Neuronal stem cell (in vitro differentiated cells): Measurements from ENCODE around the gene HS1BP3.
A peak's percentile ranks its signal among the peaks of the same experiment; 100 is the strongest.

ENCODE experiments used
- DNase-seq: peaks from one replicate; pipeline ENCODE4 v3.0.0-alpha.2; 2013; ENCODE audit warnings: low spot score
- H2AFZ ChIP-seq: one replicate; pipeline ENCODE4 v1.6.1; 2013; ENCODE audit warnings: mild to moderate bottlenecking, low read length, inconsistent platforms
- H2AK5ac ChIP-seq: 2 replicates; pipeline ENCODE4 v1.6.1; 2013; ENCODE audit warnings: low read depth, mild to moderate bottlenecking, inconsistent platforms, low read length, moderate library complexity, mixed read lengths
- H2BK120ac ChIP-seq: 2 replicates; pipeline ENCODE4 v1.6.1; 2013; ENCODE audit warnings: low read depth, mild to moderate bottlenecking, inconsistent platforms, low read length, moderate library complexity, mixed read lengths
- H2BK12ac ChIP-seq: one replicate; pipeline ENCODE4 v1.6.1; 2013; ENCODE audit warnings: low read length, inconsistent platforms
- H2BK15ac ChIP-seq: 2 replicates; pipeline ENCODE4 v1.6.1; 2013; ENCODE audit warnings: mild to moderate bottlenecking, low read length, inconsistent platforms, mixed read lengths
- H2BK5ac ChIP-seq: one replicate; pipeline ENCODE4 v1.6.1; 2013; ENCODE audit warnings: inconsistent platforms, mild to moderate bottlenecking, low read length, moderate library complexity
- H3K14ac ChIP-seq: one replicate; pipeline ENCODE4 v1.6.1; 2013; ENCODE audit warnings: low read length, inconsistent platforms
- H3K18ac ChIP-seq: 2 replicates; pipeline ENCODE4 v1.6.1; 2013; ENCODE audit warnings: low read length, inconsistent platforms
- H3K23ac ChIP-seq: 2 replicates; pipeline ENCODE4 v1.6.1; 2013; ENCODE audit warnings: low read depth, mild to moderate bottlenecking, mixed read lengths, low read length, inconsistent platforms; ENCODE audit not compliant: poor library complexity
- H3K27ac ChIP-seq: replicated peaks from 3 replicates; pipeline ENCODE4 v1.5.1; 2013; ENCODE audit warnings: low read length, inconsistent platforms
- H3K27me3 ChIP-seq, 3 experiments: 2 replicates each; pipeline ENCODE4 v1.6.1; 2013; ENCODE audit warnings: low read length in 3 of 3, mild to moderate bottlenecking in 2 of 3, inconsistent platforms in 1 of 3, low read depth in 1 of 3, mixed read lengths in 1 of 3, moderate library complexity in 1 of 3; ENCODE audit not compliant: control insufficient read depth in 3 of 3, insufficient read depth in 3 of 3
- H3K36me3 ChIP-seq, 2 donors: replicated peaks in 1 of 2; 2 replicates each; pipeline ENCODE4 v1.6.1; 2013; ENCODE audit warnings: low read length in 2 of 2; ENCODE audit not compliant: control insufficient read depth in 2 of 2, insufficient read depth in 2 of 2
- H3K4ac ChIP-seq: 2 replicates; pipeline ENCODE4 v1.6.1; 2013; ENCODE audit warnings: inconsistent platforms, mild to moderate bottlenecking, low read length, moderate library complexity
- H3K4me1 ChIP-seq, 2 donors: 1 replicate in 1 of 2; 2 replicates in 1 of 2; pipeline ENCODE4 v1.6.1; 2013; ENCODE audit warnings: low read length in 2 of 2, low read depth in 1 of 2; ENCODE audit not compliant: control insufficient read depth in 2 of 2, insufficient read depth in 1 of 2
- H3K4me2 ChIP-seq: one replicate; pipeline ENCODE4 v1.6.1; 2013; ENCODE audit warnings: mild to moderate bottlenecking, low read length, inconsistent platforms; ENCODE audit not compliant: insufficient read depth, poor library complexity, severe bottlenecking
- H3K4me3 ChIP-seq, 2 donors: 2 replicates each; pipeline ENCODE4 v1.5.1; 2013; ENCODE audit warnings: low read length in 2 of 2, mild to moderate bottlenecking in 2 of 2, inconsistent platforms in 1 of 2, moderate library complexity in 1 of 2
- H3K79me1 ChIP-seq: one replicate; pipeline ENCODE4 v1.6.1; 2013; ENCODE audit warnings: low read depth, mild to moderate bottlenecking, inconsistent platforms, low read length, moderate library complexity
- H3K9ac ChIP-seq: one replicate; pipeline ENCODE4 v1.6.1; 2013; ENCODE audit warnings: mild to moderate bottlenecking, low read depth, low read length, inconsistent platforms; ENCODE audit not compliant: poor library complexity
- H3K9me3 ChIP-seq, 2 donors: replicated peaks in 1 of 2; 2 replicates each; pipeline versions ENCODE3 to v1.6.1; 2013; ENCODE audit warnings: low read length in 2 of 2, mild to moderate bottlenecking in 2 of 2, inconsistent platforms in 1 of 2, low read depth in 1 of 2, mixed read lengths in 1 of 2, moderate library complexity in 1 of 2; ENCODE audit not compliant: control insufficient read depth in 2 of 2, insufficient read depth in 1 of 2
- H4K8ac ChIP-seq: one replicate; pipeline ENCODE4 v1.6.1; 2013; ENCODE audit warnings: low read depth, mild to moderate bottlenecking, inconsistent platforms, low read length, moderate library complexity
- H4K91ac ChIP-seq: one replicate; pipeline ENCODE4 v1.6.1; 2013; ENCODE audit warnings: low read length, low read depth, mild to moderate bottlenecking, inconsistent platforms; ENCODE audit not compliant: poor library complexity
- WGBS, 2 donors: extraction: QIAGEN DNeasy Blood & Tissue Kit; methylation state at CpG; one replicate each; pipeline ENCODE4 v1.1.7; 2013; ENCODE audit warnings: missing lambda C conversion rate in 2 of 2, mixed read lengths in 1 of 2; ENCODE audit not compliant: insufficient read length in 2 of 2, insufficient replicate concordance in 1 of 2; ENCODE audit errors: extremely low coverage in 2 of 2; 5-methylcytosine and 5-hydroxymethylcytosine counted together

HS1BP3 gene

GRCh38 chr2:20578266-20578894, 72.5 kb downstream of the HS1BP3 start:
- Histone ChIP-seq H3K18ac (peak overlapping the region; percentile 40), H3K23ac (no peak overlapping the region), H3K79me1 (no peaks in the 10 kb centered on the region), H2BK5ac (peak overlapping the region; percentile 16), H3K4ac (no peak overlapping the region), H3K4me3 (no peak overlapping the region), H4K91ac (no peak overlapping the region), H3K9ac (no peak overlapping the region), H2AFZ (peak overlapping the region; percentile 92), H2BK120ac (peak overlapping the region; percentile 57), H3K27ac (no peak overlapping the region), H2BK12ac (peak overlapping the region; percentile 33), H2BK15ac (peak overlapping the region; percentile 12), H4K8ac (no peak overlapping the region), H3K4me2 (no peak overlapping the region), H3K9me3 (peaks cover 6 to 8% of the 10 kb centered on the region in 2 donors), H3K4me1 (peaks cover 19 to 29% of the 10 kb centered on the region in 2 donors), H3K27me3 (no peaks in the 10 kb centered on the region), H2AK5ac (peak overlapping the region; percentile 2), H3K36me3 (no peaks in the 10 kb centered on the region), H3K14ac (no peak overlapping the region)
- no CpG with 5 or more reads among the region's 6 CpGs for WGBS, 2 donors
- no peak for DNase-seq

GRCh38 chr2:20577495-20578235, 73.2 kb downstream of the HS1BP3 start:
- Histone ChIP-seq H3K9me3 (peaks cover 6 to 8% of the 10 kb centered on the region in 2 donors), H3K79me1 (no peaks in the 10 kb centered on the region), H3K4ac (peak overlapping the region; percentile 60), H2AK5ac (peak overlapping the region; percentile 2), H3K23ac (no peak overlapping the region), H2BK15ac (peak overlapping the region; percentile 56), H2BK120ac (peak overlapping the region; percentile 57), H4K8ac (no peak overlapping the region), H2AFZ (no peak overlapping the region), H3K4me3 (no peak overlapping the region), H2BK5ac (no peak overlapping the region), H4K91ac (no peak overlapping the region), H3K4me2 (no peak overlapping the region), H3K27ac (no peak overlapping the region), H3K9ac (no peak overlapping the region), H3K14ac (no peak overlapping the region), H3K4me1 (peaks cover 19 to 29% of the 10 kb centered on the region in 2 donors), H3K36me3 (no peaks in the 10 kb centered on the region), H3K18ac (peak overlapping the region; percentile 41), H2BK12ac (peak overlapping the region; percentile 68), H3K27me3 (no peaks in the 10 kb centered on the region)
- DNase-seq: no peak
- WGBS, 2 donors: no CpG with 5 or more reads among the region's 12 CpGs

- H3K23ac ChIP-seq: no peak overlapping the region
- H2BK120ac ChIP-seq: no peak overlapping the region
- no peak overlapping the region for H2BK12ac ChIP-seq
- DNase-seq: no peak
- H3K27me3 ChIP-seq: no peaks in the 10 kb centered on the region
- H3K9ac ChIP-seq: no peak overlapping the region
- H3K27ac ChIP-seq: no peak overlapping the region
- no peak overlapping the region for H3K4ac ChIP-seq
- WGBS, 2 donors: no CpG with 5 or more reads among the region's 5 CpGs
- no peak overlapping the region for H4K91ac ChIP-seq
- H3K4me1 ChIP-seq: peaks cover 19 to 29% of the 10 kb centered on the region in 2 donors
- no peak overlapping the region for H3K14ac ChIP-seq
- H3K18ac ChIP-seq: no peak overlapping the region
- H4K8ac ChIP-seq: no peak overlapping the region
- H3K9me3 ChIP-seq: peaks cover 2 to 6% of the 10 kb centered on the region in 2 donors
- no peaks in the 10 kb centered on the region for H3K79me1 ChIP-seq
- no peak overlapping the region for H2BK15ac ChIP-seq
- no peak overlapping the region for H3K4me2 ChIP-seq
- H2AFZ ChIP-seq: no peak overlapping the region
- no peaks in the 10 kb centered on the region for H3K36me3 ChIP-seq
- no peak overlapping the region for H3K4me3 ChIP-seq
- no peak overlapping the region for H2BK5ac ChIP-seq
- no peak overlapping the region for H2AK5ac ChIP-seq
Measured at GRCh38 chr2:20576598-20577115, 74.2 kb downstream of the HS1BP3 start.

GRCh38 chr2:20575935-20576597, 74.8 kb downstream of the HS1BP3 start:
- Histone ChIP-seq H3K79me1 (no peaks in the 10 kb centered on the region), H3K4me2 (no peak overlapping the region), H3K9ac (no peak overlapping the region), H2BK5ac (no peak overlapping the region), H4K8ac (no peak overlapping the region), H4K91ac (no peak overlapping the region), H3K27ac (no peak overlapping the region), H2BK15ac (no peak overlapping the region), H3K4me1 (peaks cover 19 to 29% of the 10 kb centered on the region in 2 donors), H2AFZ (no peak overlapping the region), H2BK120ac (no peak overlapping the region), H3K36me3 (no peaks in the 10 kb centered on the region), H3K4ac (no peak overlapping the region), H3K9me3 (peaks cover 0 to 3% of the 10 kb centered on the region in 2 donors), H3K18ac (no peak overlapping the region), H2BK12ac (no peak overlapping the region), H3K4me3 (no peak overlapping the region), H3K27me3 (no peaks in the 10 kb centered on the region), H3K23ac (no peak overlapping the region), H3K14ac (no peak overlapping the region), H2AK5ac (no peak overlapping the region)
- WGBS, 2 donors: no CpG with 5 or more reads among the region's 9 CpGs
- no peak for DNase-seq
